Subcutaneous abdominal adipose tissue (tissue), 5 donors: ENCODE results near the gene GSDMA.

Source experiments
- H3K27ac ChIP-seq: one replicate; pipeline ENCODE4 v1.7.0; 2013; ENCODE audit warnings: low read depth, mild to moderate bottlenecking, inconsistent platforms, low read length, moderate library complexity
- H3K27me3 ChIP-seq, 5 donors: one replicate each; pipeline ENCODE4 v1.7.0; 2013; ENCODE audit warnings: low read length in 5 of 5, inconsistent platforms in 1 of 5; ENCODE audit not compliant: control insufficient read depth in 5 of 5, insufficient read depth in 4 of 5
- H3K36me3 ChIP-seq, 5 donors: one replicate each; pipeline ENCODE4 v1.7.0; 2013; ENCODE audit warnings: low read length in 5 of 5; ENCODE audit not compliant: control insufficient read depth in 5 of 5, insufficient read depth in 5 of 5
- H3K4me1 ChIP-seq, 5 donors: one replicate each; pipeline ENCODE4 v1.7.0; 2013; ENCODE audit warnings: low read length in 5 of 5, mild to moderate bottlenecking in 3 of 5, moderate library complexity in 1 of 5; ENCODE audit not compliant: control insufficient read depth in 5 of 5, insufficient read depth in 5 of 5
- H3K4me3 ChIP-seq, 5 donors: one replicate each; pipeline ENCODE4 v1.7.0; 2013; ENCODE audit warnings: low read length in 5 of 5, low read depth in 1 of 5
- H3K9ac ChIP-seq, 5 donors: one replicate each; pipeline ENCODE4 v1.7.0; 2013; ENCODE audit warnings: low read length in 5 of 5, mild to moderate bottlenecking in 4 of 5, moderate library complexity in 3 of 5
- H3K9me3 ChIP-seq, 5 donors: one replicate each; pipeline ENCODE4 v1.7.0; 2013; ENCODE audit warnings: low read length in 5 of 5; ENCODE audit not compliant: control insufficient read depth in 5 of 5
- donor health status: healthy.
- donor health status: healthy.
- donor health status: healthy.
- donor health status: healthy.
- donor health status: healthy.

The GSDMA gene

GRCh38 chr17:39973496-39973895 lies 10.7 kb downstream of the GSDMA start:
- Histone ChIP-seq H3K36me3 (no peaks in the 10 kb centered on the region), H3K27me3 (peaks cover 0 to 22% (median 10%) of the 10 kb centered on the region in 5 donors), H3K9me3 (no peaks in the 10 kb centered on the region), H3K9ac (no peak overlapping the region), H3K27ac (no peak overlapping the region), H3K4me3 (no peak overlapping the region), H3K4me1 (peaks cover 0 to 19% (median 0%) of the 10 kb centered on the region in 5 donors)

- Histone ChIP-seq H3K27me3 (peaks cover 0 to 22% (median 7%) of the 10 kb centered on the region in 5 donors), H3K9me3 (no peaks in the 10 kb centered on the region), H3K36me3 (no peaks in the 10 kb centered on the region), H3K27ac (no peak overlapping the region), H3K4me3 (no peak overlapping the region), H3K4me1 (peaks cover 0 to 14% (median under 1%) of the 10 kb centered on the region in 5 donors), H3K9ac (no peak overlapping the region)
Observed at GRCh38 chr17:39974433-39974832, 11.6 kb downstream of the GSDMA start.

GRCh38 chr17:39975801-39976200 lies 13.0 kb downstream of the GSDMA start:
- no peak overlapping the region for H3K4me3 ChIP-seq
- no peaks in the 10 kb centered on the region for H3K36me3 ChIP-seq
- peaks cover 0 to 15% (median 6%) of the 10 kb centered on the region in 5 donors for H3K27me3 ChIP-seq
- H3K9ac ChIP-seq, result no peak overlapping the region
- no peak overlapping the region for H3K27ac ChIP-seq
- H3K4me1 ChIP-seq, result peaks cover 0 to 20% (median 8%) of the 10 kb centered on the region in 5 donors
- no peaks in the 10 kb centered on the region for H3K9me3 ChIP-seq

- Histone ChIP-seq H3K27ac (no peak overlapping the region), H3K9ac (no peak overlapping the region), H3K36me3 (peaks cover 0 to 4% (median 3%) of the 10 kb centered on the region in 5 donors), H3K27me3 (peaks cover 0 to 7% (median 4%) of the 10 kb centered on the region in 5 donors), H3K4me1 (peaks cover 3 to 35% (median 26%) of the 10 kb centered on the region in 5 donors), H3K9me3 (no peaks in the 10 kb centered on the region), H3K4me3 (peak overlapping the region in 2 of 5 donors; percentile 87)
Observed at GRCh38 chr17:39979016-39979670, 16.3 kb downstream of the GSDMA start.

- Histone ChIP-seq H3K4me3 (peak overlapping the region; percentile 71 to 98 (median 87)), H3K27me3 (peaks cover 0 to 4% (median 0%) of the 10 kb centered on the region in 5 donors), H3K4me1 (peaks cover 3 to 35% (median 26%) of the 10 kb centered on the region in 5 donors), H3K27ac (peak overlapping the region; percentile 90), H3K36me3 (peaks cover 0 to 12% (median 11%) of the 10 kb centered on the region in 5 donors), H3K9me3 (no peaks in the 10 kb centered on the region), H3K9ac (peak overlapping the region; percentile 40 to 77 (median 71))
Observed at GRCh38 chr17:39979893-39980350, 17.1 kb downstream of the GSDMA start.

- peak within 1 kb of the TSS; percentile 64 to 100 (median 100) for H3K9ac ChIP-seq
- peaks cover 3 to 35% (median 26%) of the 10 kb centered on the region in 5 donors for H3K4me1 ChIP-seq
- H3K36me3 ChIP-seq, result peaks cover 1 to 19% (median 17%) of the 10 kb centered on the region in 5 donors
- H3K4me3 ChIP-seq, result peak within 1 kb of the TSS; percentile 92 to 98 (median 97)
- peak within 1 kb of the TSS; percentile 90 for H3K27ac ChIP-seq
- H3K27me3 ChIP-seq, result peaks cover 0 to 3% (median 0%) of the 10 kb centered on the region in 5 donors
- no peaks in the 10 kb centered on the region for H3K9me3 ChIP-seq
Observed at GRCh38 chr17:39980351-39981206, 17.8 kb downstream of the GSDMA start, which contains the start of gene PSMD3. Gene PSMD3 (plus strand): TSS chr17:39980807. CDS start chr17:39980971, 164 bp downstream.

- Histone ChIP-seq H3K27me3 (peaks cover 0 to 2% (median 0%) of the 10 kb centered on the region in 5 donors), H3K4me1 (peaks cover 3 to 35% (median 26%) of the 10 kb centered on the region in 5 donors), H3K9me3 (no peaks in the 10 kb centered on the region), H3K9ac (peak overlapping the region; percentile 57 to 100 (median 100)), H3K36me3 (peaks cover 5 to 26% (median 24%) of the 10 kb centered on the region in 5 donors), H3K27ac (peak overlapping the region; percentile 90), H3K4me3 (peak overlapping the region; percentile 92 to 98 (median 97))
Observed at GRCh38 chr17:39981207-39981741, 18.5 kb downstream of the GSDMA start.

- Histone ChIP-seq H3K9me3 (no peaks in the 10 kb centered on the region), H3K27me3 (peaks cover 0 to under 1% (median 0%) of the 10 kb centered on the region in 5 donors), H3K9ac (peak overlapping the region; percentile 57 to 100 (median 100)), H3K36me3 (peaks cover 5 to 32% (median 30%) of the 10 kb centered on the region in 5 donors), H3K4me1 (peaks cover 3 to 35% (median 26%) of the 10 kb centered on the region in 5 donors), H3K27ac (peak overlapping the region; percentile 90), H3K4me3 (peak overlapping the region; percentile 92 to 98 (median 97))
Observed at GRCh38 chr17:39981766-39982375, 19.1 kb downstream of the GSDMA start.

GRCh38 chr17:39988206-39988810 lies 25.5 kb downstream of the GSDMA start:
- H3K4me1 ChIP-seq, result no peaks in the 10 kb centered on the region
- no peak overlapping the region for H3K9ac ChIP-seq
- H3K27me3 ChIP-seq, result no peaks in the 10 kb centered on the region
- H3K4me3 ChIP-seq, result no peak overlapping the region
- H3K36me3 ChIP-seq, result peaks cover 17 to 95% (median 93%) of the 10 kb centered on the region in 5 donors
- H3K27ac ChIP-seq, result no peak overlapping the region
- no peaks in the 10 kb centered on the region for H3K9me3 ChIP-seq
